Parathyroid adenoma (tissue), 2 donors: ENCODE data around the gene PRKCE.

Experiments
- H2AFZ ChIP-seq: fragments of 300-600 bp; sonication (generic); one replicate; pipeline ENCODE4 v1.7.0; 2017; ENCODE audit warnings: antibody characterized with exemption, mild to moderate bottlenecking
- H3K27ac ChIP-seq: fragments of 300-600 bp; sonication (generic); one replicate; pipeline ENCODE4 v1.7.0; 2017
- H3K27me3 ChIP-seq: fragments of 300-600 bp; sonication (generic); one replicate; pipeline ENCODE4 v1.7.0; 2017; ENCODE audit warnings: low read length; ENCODE audit not compliant: control insufficient read depth, insufficient read depth
- H3K36me3 ChIP-seq: fragments of 300-600 bp; sonication (generic); one replicate; pipeline ENCODE4 v1.7.0; 2017; ENCODE audit warnings: low read length; ENCODE audit not compliant: control insufficient read depth, insufficient read depth
- H3K4me1 ChIP-seq: fragments of 300-600 bp; sonication (generic); one replicate; pipeline ENCODE4 v1.7.0; 2017; ENCODE audit warnings: control low read depth
- H3K4me2 ChIP-seq: fragments of 300-600 bp; sonication (generic); one replicate; pipeline ENCODE4 v1.7.0; 2017; ENCODE audit warnings: low read length
- H3K4me3 ChIP-seq: fragments of 300-600 bp; sonication (generic); one replicate; pipeline ENCODE4 v1.7.0; 2017; ENCODE audit warnings: low read depth, low read length
- H3K79me2 ChIP-seq: fragments of 300-600 bp; sonication (generic); one replicate; pipeline ENCODE4 v1.7.0; 2017; ENCODE audit warnings: control low read depth
- H3K9ac ChIP-seq: fragments of 300-600 bp; sonication (generic); one replicate; pipeline ENCODE4 v1.7.0; 2017; ENCODE audit warnings: mild to moderate bottlenecking
- H3K9me3 ChIP-seq: fragments of 300-600 bp; sonication (generic); one replicate; pipeline ENCODE4 v1.7.0; 2017; ENCODE audit warnings: low read length; ENCODE audit not compliant: control insufficient read depth
- CTCF ChIP-seq: fragments of 300-600 bp; sonication (generic); IDR thresholded peaks from one replicate; pipeline ENCODE4 v1.7.0; 2017; ENCODE audit warnings: antibody characterized with exemption, mild to moderate bottlenecking
- donor health status: primary hyperparathyroidism.

The PRKCE gene

DNA sequence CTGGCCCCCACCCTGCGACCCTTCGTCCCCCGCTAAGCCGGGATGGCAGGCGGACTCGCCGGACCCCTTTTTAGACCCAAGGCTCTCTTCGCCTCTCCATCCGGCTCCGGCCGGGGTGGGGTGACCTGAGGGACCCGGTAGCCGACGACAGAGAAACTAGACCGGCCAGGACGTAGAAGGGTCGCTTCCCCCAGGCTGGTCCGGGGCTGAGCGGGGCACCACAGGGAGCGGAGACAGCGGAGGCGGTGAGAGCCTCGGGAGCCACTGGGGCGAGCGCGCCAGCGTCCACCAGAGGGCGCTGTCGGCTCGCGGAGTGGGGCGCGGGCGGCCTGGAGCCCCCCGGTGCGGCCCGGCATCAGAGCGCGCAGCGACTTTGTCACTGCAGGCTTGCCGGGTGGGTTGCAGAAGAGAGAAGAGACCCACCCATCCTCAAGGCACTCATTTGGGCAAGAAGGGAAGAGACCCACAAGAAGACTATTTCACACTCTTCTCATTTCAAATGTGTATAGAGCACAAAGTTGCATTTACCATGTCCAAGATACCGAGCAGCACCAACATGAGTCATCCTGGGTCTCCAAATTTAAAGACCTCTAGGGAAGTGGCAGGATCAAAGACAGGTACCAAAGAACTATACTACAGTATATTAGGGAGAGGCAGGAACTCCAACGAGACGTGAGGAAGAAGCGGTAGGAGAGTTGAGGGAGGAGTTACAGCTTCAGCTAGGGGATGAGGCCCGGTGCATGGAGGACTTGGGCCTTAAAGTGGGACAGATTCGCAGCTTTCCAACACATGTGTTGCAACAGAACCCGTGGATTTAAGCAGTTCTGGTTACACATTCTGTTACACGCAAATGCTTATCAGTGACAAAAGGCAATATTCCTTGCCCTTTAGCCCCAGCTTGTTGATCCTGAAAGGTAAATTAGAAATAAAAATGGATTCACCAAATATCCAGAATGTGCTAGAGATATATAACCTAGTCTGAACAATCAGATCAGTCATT lies 7.6 kb upstream of the PRKCE start:
- H2AFZ ChIP-seq, result peak overlapping the region; percentile 98
- peak overlapping the region; percentile 52 for H3K4me3 ChIP-seq
- no peaks in the 10 kb centered on the region for H3K27me3 ChIP-seq
- no peaks in the 10 kb centered on the region for H3K36me3 ChIP-seq
- peak; percentile 99 for TF ChIP-seq CTCF
- H3K9me3 ChIP-seq, result no peaks in the 10 kb centered on the region
- H3K79me2 ChIP-seq, result peaks cover 3% of the 10 kb centered on the region
- H3K9ac ChIP-seq, result peak overlapping the region; percentile 49
- H3K27ac ChIP-seq, result no peak overlapping the region
- peak overlapping the region; percentile 89 for H3K4me2 ChIP-seq
- H3K4me1 ChIP-seq, result peaks cover 4% of the 10 kb centered on the region

DNA sequence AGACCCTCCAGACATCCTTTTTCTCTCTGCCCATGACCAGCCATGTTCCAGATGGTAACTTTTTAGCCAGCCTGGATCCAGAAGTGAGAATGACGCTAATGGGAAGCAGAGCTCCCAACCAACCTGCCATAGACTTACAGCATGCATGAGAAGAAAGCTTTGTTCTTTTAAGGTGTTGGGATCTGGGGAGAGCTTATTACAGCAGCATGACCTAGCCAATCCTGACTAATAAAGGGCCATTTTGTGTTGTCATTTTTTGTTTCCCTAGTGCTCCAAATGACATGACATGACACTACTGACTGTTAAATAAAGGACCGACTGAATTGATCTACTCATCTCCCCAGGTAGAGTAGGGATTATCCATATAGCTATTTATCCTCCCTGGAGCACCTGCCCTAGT lies 5.2 kb upstream of the PRKCE start:
- Histone ChIP-seq H3K27ac (no peak overlapping the region), H3K9me3 (no peaks in the 10 kb centered on the region), H3K9ac (no peak overlapping the region), H2AFZ (no peak overlapping the region), H3K4me2 (no peak overlapping the region), H3K4me1 (peaks cover 12% of the 10 kb centered on the region), H3K79me2 (peaks cover 3% of the 10 kb centered on the region), H3K27me3 (no peaks in the 10 kb centered on the region), H3K36me3 (no peaks in the 10 kb centered on the region), H3K4me3 (no peak overlapping the region)
- no peak for TF ChIP-seq CTCF

DNA sequence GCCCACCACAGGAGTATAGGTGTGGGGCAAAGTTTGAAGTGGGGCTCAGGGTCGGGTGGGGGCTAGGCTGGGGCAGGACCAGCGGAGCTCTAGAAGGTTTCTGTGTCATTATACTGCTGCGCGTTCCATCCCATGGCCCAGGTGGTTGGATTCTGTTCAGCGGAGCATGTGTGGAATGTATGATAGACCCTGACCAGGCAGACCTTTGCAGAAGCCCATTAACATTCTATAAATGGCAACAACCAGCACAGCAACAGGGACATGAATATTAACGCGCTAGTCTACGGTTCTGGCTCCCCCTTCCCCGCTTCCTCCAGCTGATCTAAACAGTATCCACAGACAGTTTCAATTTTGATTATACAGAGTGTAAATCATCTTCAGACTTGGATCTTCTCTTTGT lies 4.1 kb upstream of the PRKCE start:
- peaks cover 6% of the 10 kb centered on the region for H3K79me2 ChIP-seq
- no peak overlapping the region for H3K9ac ChIP-seq
- H3K27me3 ChIP-seq, result no peaks in the 10 kb centered on the region
- no peak overlapping the region for H3K4me2 ChIP-seq
- H3K4me1 ChIP-seq, result peaks cover 12% of the 10 kb centered on the region
- H3K9me3 ChIP-seq, result no peaks in the 10 kb centered on the region
- no peak overlapping the region for H3K4me3 ChIP-seq
- H3K36me3 ChIP-seq, result no peaks in the 10 kb centered on the region
- H2AFZ ChIP-seq, result no peak overlapping the region
- no peak overlapping the region for H3K27ac ChIP-seq
- TF ChIP-seq CTCF, result no peak

DNA sequence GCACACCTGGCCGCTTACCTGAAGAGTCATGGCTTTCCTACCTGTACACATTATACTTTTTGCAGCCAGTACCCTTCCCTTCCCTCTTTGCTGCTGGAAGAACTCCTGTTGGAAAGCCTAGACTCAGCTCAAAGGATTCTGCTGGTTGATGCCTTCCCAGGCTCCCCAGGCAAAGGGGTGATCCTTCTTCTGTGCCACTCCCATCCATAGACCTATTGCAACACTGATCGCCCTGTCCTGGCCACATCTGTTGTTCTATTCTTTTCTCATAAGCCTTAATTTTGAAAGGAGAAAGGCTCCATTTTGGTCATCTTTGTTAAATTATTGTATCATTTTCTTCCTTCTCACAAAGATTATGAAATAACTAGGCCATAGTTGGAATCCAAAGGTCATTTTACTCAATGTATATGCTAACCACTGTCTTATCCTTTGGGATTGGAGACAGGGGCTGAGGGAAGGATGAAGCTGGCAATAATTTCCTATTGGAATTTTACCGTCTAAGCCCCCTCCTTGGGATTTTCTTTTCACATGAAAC lies 3.4 kb upstream of the PRKCE start:
- peak overlapping the region; percentile 98 for H3K27ac ChIP-seq
- no peak overlapping the region for H2AFZ ChIP-seq
- no peak overlapping the region for H3K9ac ChIP-seq
- no peak overlapping the region for H3K4me3 ChIP-seq
- TF ChIP-seq CTCF, result no peak
- H3K79me2 ChIP-seq, result peaks cover 12% of the 10 kb centered on the region
- H3K27me3 ChIP-seq, result no peaks in the 10 kb centered on the region
- H3K9me3 ChIP-seq, result no peaks in the 10 kb centered on the region
- no peaks in the 10 kb centered on the region for H3K36me3 ChIP-seq
- H3K4me1 ChIP-seq, result peaks cover 15% of the 10 kb centered on the region
- no peak overlapping the region for H3K4me2 ChIP-seq
